Inferior parietal cortex (tissue), 1 donor: ENCODE results near the gene HSD17B2.
"Not testable (repeated sequence)": the region's sequence is repeated elsewhere in the genome, so short reads cannot be mapped to it uniquely, and the experiment has no call there.

Source experiments
- DNase-seq: peaks from one replicate; pipeline ENCODE4 v3.0.0-alpha.2; 2016; ENCODE audit errors: extremely low spot score

The HSD17B2 gene

DNA sequence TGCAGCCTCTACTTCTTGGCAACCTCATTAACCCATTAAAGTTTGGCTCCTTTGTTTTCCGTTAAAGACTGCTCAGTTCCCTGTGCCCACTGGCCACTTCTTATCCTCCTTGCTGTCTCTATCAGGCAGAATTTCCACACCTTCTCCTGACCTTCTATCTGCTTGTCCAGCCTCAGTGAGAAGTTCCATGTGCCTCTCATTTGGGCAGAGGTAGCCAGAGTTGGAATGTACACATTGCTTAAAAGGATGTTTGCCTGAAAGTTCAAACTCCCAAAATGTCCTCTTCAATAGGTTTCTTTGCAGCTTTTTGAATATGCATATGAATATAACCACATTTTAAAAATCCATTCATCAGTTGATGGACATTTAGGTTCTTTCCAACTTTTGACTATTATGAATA is 47.0 kb downstream of the HSD17B2 start:
- DNase-seq, result no peak

DNA sequence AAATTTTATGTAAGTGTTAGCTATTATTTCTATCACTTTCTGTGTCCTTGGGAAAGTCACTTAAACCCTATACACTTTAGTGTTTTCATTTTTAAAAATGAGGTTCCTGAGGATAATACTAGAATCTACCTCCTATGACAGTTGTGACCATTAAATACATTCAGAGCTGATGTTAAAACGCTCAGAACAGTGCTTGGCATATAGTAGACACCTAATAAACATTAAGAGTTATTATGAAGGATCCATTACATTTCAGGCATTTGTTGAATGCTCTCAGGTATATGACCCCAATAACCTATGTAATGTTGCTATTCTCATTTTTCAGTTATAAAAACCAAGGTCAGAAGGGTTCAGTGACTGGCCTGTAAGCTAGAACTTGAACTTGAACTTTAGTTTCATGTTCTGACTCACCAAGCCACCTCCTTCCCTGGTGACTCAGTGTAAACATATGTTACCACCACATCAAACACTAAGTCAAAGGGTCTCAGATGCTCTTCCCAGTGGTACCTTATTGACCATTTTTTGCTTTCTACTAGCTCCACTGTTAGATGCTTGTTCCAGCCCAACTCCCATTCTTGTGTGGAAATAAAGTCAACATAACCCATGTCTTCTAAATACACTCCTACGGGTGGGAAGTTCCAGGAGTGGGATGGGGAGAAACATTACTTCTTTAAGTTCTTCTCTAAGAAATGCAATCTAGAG is 47.6 kb downstream of the HSD17B2 start:
- DNase-seq, result no peak

DNA sequence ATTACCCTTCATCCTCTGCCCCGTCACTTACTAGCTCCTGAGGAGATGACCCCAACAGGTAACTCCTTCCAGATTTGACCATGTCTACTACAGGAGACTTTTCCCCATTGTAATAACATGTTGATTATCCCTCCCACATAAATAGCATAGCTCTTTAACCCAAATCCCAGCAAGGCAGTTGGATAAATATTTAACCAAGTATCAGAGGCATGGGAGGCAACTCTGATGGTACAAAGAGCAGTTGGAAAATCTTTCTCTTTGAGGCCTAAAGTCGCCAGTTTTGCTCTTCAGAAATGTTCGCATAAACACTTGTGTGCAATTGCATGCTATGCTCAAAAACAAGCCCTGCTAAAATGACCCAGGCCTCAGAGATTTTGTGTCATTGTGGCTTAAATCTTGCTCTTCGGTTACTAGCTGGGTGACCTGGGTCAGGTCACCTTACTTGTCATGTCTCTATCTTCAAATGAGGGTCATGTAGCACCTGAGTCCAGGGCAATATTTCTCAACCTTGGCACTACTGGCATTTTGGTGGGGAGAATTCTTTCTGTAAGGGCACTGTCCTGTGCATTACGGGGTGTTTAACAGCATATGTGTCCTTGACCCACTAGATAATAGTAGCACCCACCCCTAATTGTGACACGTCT is 48.8 kb downstream of the HSD17B2 start:
- DNase-seq, result no peak

DNA sequence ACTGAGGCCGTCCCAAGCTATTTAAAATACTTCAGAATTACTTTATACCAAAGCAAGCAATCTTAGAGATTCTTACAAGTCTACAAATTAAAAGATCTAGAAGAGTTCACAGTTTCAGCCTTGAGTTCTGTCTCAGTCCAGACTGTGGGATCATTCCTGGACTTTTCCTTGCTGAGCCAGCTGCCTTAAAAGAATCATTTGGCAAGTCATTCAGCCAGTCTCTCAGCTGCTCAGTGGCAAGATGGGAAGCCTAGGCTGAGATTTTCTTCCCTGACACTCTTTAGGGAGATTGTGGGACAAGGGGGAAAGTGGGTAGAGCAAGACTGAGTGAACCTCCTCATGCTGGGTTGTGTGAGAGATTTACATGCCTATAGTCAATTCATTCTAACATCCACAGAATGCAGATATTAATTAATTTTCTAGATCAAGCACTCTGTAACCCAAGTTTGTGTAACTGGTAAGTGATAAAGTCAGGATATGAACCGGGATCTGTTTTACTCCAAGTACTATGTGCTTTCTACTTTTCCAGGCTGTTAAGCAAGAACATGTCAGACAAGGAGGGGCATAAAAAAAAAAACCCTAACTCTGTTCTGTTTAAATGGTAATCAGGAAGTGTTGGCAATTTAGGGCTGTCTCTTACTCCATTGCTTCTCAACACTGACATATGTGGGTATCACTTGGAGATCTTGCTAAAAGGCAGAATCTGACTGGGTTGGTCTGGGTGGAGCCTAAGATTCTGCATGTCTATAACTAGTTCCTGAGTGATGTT is 50.1 kb downstream of the HSD17B2 start:
- no peak for DNase-seq

DNA sequence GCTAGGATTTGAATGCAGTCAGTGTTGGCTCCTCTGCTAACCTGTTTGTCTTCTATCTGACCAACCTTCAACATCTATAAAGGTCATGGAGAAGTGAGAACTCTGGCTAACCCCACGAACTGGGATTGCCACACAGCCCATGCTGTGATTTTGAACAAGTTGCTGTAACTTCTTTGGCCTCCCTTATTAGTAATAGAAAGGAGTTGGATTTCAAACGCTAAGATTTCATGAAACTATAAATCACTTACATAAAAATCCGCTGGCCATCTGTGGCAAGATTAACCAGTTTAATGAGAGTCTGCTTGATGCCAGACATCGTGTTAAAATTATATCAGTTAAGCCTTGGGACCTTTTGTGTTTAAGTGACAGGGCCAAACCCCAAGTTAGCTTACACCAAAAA is 53.4 kb downstream of the HSD17B2 start:
- no peak for DNase-seq

DNA sequence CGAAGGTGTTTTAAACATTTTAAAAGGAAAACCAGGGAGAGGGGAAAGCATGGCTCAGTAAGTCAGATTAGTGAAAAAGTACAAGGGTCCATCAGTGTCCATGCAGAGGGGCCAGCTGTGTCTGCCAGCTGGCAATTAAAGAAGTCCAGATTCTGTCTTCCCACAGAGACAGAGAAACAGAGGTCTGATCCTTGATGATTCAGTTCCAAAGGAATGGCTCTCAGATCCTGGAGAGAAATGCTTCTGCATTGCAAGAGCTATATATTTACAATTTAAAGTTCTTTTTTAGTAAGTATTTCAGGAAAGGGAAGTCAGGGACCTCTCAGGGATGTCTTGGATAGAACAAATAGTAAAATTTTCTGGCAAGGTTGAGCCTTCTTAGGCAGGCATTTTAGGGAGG is 56.2 kb downstream of the HSD17B2 start:
- DNase-seq, result no peak

DNA sequence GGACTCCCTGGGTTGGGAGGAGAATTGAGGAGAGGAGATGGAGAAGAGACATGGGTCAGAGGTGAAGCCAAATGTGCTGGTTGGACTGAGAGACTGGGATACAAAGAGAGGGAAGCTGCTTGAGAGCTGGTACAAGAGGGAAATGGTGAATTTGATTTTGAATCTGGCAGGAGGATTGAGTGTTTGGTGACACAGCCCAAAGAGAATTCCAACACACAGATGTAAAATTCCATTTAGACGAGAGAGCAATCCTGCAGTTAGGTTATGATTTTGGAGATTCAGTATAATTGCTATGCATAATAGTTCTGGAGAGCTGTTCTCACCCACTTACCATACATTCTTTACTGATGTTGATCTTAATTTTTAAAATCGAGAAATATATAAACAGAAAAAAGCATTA is 57.7 kb downstream of the HSD17B2 start:
- no peak for DNase-seq

DNA sequence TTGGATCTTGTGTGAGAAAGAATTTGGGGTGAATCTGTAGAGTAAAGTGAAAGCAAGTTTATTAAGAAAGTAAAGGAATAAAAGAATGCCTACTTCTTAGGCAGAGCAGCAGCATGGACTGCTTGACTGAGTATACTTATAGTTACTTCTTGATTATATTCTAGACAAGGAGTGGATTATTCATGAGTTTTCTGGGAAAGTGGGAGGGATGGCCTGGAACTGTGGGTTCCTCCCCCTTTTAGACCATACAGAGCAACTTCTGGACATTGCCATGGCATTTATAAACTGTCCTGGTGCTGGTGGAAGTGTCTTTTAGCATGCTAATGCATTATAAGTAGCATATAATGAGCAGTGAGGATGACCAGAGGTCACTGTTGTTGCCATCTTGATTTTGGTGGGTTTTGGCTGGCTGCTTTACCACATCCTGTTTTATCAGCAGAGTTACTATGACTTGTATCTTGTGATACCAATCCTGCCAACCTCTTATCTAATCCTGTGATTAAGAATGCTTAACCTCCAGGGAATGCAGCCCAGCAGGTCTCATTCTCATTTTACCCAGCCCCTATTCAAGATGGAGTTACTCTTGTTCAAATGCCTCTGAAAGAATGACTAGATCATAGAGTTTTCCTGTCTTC is 58.7 kb downstream of the HSD17B2 start:
- DNase-seq, result no peak

DNA sequence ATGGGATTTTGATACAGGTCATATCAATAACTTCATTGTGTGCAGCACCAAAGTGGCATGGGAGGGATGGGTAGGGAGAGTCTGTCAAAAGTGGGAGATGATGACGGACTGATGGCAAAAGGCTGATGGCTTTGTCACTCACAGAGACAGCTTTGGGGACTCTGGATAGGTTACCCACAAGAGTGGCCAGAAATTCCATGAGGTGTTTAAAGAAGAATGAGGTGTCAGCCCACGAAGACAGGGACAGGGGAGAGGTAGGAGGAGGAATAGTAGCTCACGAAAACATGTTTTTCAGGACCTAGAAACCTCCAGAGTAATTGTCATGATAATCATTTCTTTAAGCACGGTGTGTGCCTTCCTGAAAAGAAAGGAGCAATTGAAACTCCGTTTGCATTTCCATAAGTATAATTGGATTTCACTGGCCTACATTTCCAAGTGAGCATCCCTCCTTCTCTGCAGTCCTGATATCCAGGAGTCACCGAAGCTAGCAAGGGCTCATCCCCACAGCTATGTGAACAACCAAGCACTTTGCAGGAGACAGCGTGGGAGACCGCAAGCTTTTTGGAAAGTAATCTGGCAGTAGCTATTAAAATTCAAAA is 60.0 kb downstream of the HSD17B2 start:
- DNase-seq, result no peak

DNA sequence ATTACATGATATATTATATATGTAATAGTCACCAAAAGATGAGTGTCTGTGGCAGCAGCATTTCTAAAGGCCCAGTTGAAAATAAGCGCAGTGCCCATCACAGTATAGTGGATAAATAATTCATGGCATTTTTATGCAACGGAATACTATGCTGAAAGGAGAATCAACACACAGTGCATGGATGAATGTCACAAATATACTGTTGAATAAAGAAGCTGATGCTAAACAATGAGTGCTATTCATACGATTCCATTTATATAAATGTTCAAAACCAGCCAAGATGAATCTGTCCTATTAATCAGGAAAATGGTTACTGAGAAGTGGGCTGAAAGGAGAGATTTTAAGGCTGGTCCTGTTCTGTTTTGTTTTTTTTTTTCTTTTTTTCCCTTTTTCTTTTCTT is 61.6 kb downstream of the HSD17B2 start:
- no peak for DNase-seq

DNA sequence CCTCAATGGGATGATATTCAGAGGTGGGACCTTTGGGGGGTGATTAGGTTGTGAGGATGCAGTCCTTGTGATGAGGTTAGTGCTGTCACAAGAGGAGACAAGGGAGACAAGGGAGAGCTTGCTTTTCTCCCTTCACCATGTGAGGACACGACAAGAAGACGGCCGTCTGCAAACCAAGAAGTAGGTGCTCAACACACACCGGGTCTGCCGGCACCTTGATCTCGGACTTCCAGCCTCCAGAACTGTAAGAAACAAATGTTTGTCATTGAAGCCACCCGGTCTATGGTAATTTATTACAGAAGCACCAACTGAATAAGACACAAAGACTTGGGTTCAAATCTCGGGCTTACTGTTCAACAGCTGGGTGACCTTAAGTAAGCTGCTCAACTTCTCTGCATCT is 70.1 kb downstream of the HSD17B2 start:
- no peak for DNase-seq

DNA sequence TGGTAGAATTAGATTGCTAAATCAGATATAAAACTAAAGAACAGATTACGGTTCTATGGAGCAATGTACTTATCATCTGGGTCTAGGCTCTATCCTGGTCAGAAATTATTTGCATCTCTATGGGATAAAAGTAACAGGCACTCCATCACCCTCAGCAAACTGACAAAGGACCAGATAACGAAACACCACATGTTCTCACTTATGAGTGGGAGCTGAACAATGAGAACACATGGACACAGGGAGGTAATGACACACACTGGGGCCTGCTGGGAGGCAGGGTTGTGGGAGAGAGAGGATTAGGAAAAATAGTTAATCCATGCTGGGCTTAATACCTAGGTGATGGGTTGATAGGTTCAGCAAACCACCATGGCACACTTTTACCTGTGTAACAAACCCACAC is 73.0 kb downstream of the HSD17B2 start:
- no peak for DNase-seq

DNA sequence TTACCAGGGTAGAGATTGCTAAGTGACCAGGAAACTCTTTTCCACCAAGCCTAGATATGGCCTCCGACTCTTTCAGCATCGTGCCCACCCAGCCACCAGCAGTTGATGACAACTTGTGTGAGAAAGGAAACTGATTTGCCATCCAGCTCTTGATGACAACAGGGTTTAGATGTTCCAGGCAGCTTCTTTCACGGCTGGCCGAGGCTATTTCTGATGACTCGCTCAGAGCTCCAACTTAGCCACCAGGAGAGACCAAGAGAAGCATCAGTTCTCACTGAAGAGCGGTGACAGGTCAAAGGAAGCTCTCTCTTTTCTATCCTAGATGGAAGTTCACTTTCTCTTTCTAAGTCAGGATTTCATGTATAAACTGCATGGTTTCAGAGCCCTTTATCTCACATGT is 73.7 kb downstream of the HSD17B2 start:
- DNase-seq, result no peak

DNA sequence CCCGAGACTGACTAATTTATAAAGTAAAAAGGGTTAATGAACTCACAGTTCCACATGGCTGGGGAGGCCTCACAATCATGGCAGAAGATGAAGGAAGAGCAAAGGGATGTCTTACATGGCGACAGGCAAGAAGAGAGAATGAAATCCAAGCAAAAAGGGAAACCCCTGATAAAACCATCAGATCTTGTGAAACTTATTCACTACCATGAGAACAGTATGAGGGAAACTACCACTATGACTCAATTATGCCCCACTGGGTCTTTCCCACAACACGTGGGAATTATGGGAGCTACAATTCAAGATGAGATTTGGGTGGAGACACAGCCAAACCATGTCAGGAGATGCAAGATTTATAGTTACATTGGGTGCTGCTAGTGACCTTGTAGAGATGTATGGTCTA is 74.2 kb downstream of the HSD17B2 start:
- not testable (repeated sequence) for DNase-seq

DNA sequence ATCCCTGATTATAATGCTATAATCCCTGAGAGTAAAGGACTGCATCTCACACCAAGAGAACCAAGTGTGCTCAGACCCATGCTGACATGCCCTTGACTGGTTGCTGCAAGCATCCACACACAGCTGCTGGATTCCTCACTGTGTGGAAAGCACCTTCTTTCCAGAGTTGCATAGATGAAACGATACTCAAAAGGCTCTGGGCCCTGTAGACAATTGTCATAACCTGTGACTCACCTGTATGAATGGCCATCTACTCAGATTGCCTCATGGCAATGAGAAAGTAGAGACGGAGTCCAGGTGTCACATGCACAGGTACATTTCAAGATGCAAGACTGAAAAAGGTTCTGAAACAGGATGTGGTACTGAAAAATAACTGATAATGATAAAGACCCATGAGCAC is 76.9 kb downstream of the HSD17B2 start:
- DNase-seq, result no peak

DNA sequence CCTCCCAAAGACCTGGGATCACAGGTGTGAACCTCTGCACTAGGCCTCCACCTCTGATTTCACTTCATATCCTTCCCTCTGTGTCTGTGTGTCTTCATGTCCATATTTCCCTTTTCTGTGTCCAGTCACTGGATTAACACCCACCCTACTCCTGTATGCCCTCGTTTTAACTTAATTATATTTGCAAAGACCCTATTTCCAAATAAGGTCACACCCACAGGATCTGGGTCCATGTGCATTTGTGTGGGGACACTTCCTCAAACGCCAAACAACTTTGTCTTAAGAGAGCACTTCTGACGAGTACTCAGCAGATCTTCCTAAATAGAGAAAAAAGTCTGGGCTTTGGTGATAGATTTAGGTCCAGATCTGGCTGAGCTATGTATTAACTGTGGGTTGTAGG is 78.7 kb downstream of the HSD17B2 start:
- DNase-seq, result no peak

DNA sequence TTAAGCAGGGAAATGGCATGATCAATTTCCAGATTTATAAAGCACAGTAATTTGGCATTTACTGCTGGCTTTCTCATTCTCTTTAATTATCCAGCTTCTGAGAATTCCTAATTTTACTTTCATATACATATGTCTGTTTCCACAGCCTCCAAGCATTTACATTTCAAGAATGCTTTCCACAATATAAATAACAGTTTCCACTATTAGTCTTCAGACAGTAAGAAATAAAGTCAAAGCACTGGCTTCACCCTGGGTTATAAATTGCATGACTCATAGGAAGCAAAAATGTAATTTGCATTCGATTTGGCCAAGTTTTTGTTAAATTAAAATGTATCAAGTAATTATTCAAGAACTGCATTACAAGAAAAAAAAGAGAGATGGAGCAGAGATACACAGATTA is 81.5 kb downstream of the HSD17B2 start:
- no peak for DNase-seq

DNA sequence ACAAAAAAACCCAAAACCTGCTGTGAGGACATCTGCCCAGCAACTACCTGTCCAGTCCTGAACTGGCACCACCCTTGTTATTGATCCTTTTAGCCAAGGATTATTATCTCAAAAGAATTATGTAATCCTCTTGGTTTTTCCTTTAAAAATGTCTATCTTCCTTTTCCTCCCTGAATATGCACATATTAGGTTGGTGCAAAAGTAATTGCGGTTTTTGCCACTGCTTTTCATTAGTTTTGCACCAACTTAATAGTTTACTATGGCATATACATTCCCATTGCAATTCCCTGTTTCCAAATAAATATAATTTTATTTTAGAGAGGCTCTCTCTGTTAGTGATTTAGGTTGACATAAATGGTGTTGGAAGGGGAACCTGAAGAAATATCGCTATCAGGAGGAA is 83.7 kb downstream of the HSD17B2 start:
- no peak for DNase-seq

DNA sequence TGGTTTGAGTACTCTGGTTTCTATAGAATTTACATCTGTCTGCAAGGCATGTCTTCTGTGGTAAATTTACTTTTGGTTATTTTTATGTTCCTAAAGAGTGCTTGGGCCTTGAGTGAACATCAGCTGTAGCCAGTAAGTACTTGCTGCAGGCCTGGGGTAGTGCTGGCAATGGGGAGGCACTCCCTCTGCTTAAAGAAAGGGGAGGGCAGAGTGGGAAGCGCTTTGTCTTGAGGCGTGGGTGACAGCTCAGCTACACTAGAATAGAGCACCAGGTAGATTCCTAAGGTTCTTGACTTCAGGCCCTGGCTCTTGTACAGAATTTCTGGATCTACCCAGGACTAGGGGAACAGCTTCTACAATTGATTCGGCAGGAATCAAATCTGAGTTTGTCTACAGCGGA is 84.4 kb downstream of the HSD17B2 start:
- no peak for DNase-seq

DNA sequence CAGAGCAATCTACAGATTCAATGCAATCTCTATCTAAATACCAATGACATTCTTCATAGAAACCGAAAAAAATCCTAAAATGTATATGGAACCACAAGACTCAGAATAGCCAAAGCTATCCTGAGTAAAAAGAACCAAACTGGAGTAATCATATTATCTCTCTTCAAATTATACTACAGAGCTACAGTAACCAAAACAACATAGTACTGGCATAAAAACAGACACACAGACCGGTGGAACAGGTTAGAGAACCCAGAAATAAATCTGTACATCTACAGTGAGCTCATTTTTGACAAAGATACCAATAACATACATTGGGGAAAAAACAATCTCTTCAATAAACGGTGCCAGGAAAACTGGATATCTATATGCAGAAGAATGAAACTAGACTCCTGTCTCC is 89.6 kb downstream of the HSD17B2 start:
- no peak for DNase-seq

DNA sequence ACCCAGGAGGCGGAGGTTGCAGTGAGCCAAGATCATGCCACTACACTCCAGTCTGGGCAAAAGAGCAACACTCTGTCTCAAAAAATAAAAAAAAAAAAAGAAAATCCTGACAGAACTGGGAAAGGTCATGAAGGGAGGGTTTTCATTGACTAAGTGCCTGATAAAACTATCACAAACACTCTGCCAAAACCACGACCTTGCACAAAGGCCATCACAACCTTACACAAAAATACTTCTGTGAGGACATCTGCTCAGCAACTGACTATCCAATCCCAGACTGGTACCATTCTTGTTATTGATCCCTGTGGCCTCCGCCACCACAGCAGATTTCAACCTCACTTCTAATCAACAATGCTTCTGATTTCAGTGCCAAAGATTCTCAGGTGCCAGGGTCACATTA is 94.8 kb downstream of the HSD17B2 start:
- DNase-seq, result no peak

DNA sequence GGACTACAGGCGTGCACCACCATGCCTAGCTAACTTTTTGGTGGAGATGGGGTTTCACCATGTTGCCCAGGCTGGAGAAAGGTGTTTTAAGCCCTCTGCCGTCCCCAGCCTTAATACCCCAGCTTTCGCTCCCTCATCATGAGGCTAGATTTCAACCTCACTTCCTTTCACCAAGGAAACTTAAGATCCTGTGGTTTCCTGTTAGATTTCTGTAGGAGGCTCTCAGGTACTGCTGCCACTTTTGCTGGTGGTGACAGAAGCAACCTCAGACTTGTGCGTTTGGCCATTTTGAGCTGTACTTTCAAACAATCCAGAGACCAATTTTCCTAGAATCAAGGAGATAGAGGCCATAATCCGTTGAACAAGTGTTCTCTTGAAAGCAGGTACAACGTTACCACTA is 98.7 kb downstream of the HSD17B2 start:
- DNase-seq, result no peak
